GM18505 (cell line): ENCODE results near the gene FAM118A.

Experiments used
- ATAC-seq: cut with Tn5 transposase; IDR thresholded peaks from one replicate; pipeline ENCODE4 v1.9.1; 2021; ENCODE audit not compliant: unreplicated experiment
- POLR2A ChIP-seq: IDR thresholded peaks from 4 replicates; pipeline ENCODE4 v1.6.1; 2011; ENCODE audit warnings: borderline replicate concordance; ENCODE audit not compliant: insufficient read depth, insufficient read length; ENCODE audit errors: extremely low read depth

The FAM118A gene

GRCh38 chr22:45310331-45310976 is 720 bp downstream of the FAM118A start:
- no peak for ATAC-seq
- no peak for TF ChIP-seq POLR2A

- no peak for TF ChIP-seq POLR2A
- no peak for ATAC-seq
These were observed 1.3 kb downstream of the FAM118A start for GRCh38 chr22:45310977-45311531.

GRCh38 chr22:45312415-45312814 is 2.7 kb downstream of the FAM118A start:
- TF ChIP-seq POLR2A = no peak
- ATAC-seq = no peak

GRCh38 chr22:45312856-45313255 is 3.1 kb downstream of the FAM118A start:
- no peak for ATAC-seq
- TF ChIP-seq POLR2A = no peak

- no peak for ATAC-seq
- no peak for TF ChIP-seq POLR2A
These were observed 4.5 kb downstream of the FAM118A start for GRCh38 chr22:45314054-45314721.

- TF ChIP-seq POLR2A = no peak
- ATAC-seq = no peak
These were observed 5.1 kb downstream of the FAM118A start for GRCh38 chr22:45314786-45315185.

GRCh38 chr22:45316796-45317526 is 7.2 kb downstream of the FAM118A start:
- ATAC-seq = no peak
- TF ChIP-seq POLR2A = no peak

GRCh38 chr22:45317551-45318167 is 7.9 kb downstream of the FAM118A start:
- no peak for TF ChIP-seq POLR2A
- no peak for ATAC-seq

- TF ChIP-seq POLR2A = no peak
- ATAC-seq = no peak
These were observed 8.4 kb downstream of the FAM118A start for GRCh38 chr22:45318168-45318557.

GRCh38 chr22:45318558-45319323 is 9.0 kb downstream of the FAM118A start:
- no peak for ATAC-seq
- TF ChIP-seq POLR2A = no peak

- ATAC-seq = no peak
- no peak for TF ChIP-seq POLR2A
These were observed 9.6 kb downstream of the FAM118A start for GRCh38 chr22:45319324-45319685.

- no peak for ATAC-seq
- no peak for TF ChIP-seq POLR2A
These were observed 10.7 kb downstream of the FAM118A start for GRCh38 chr22:45320357-45320976.

GRCh38 chr22:45321827-45322226 is 12.1 kb downstream of the FAM118A start:
- ATAC-seq = no peak
- TF ChIP-seq POLR2A = no peak

GRCh38 chr22:45322873-45323525 is 13.3 kb downstream of the FAM118A start:
- ATAC-seq = no peak
- TF ChIP-seq POLR2A = no peak
